ENCODE results near the gene DPP6.
"Not testable (repeated sequence)": the region's sequence is repeated elsewhere in the genome, so short reads cannot be mapped to it uniquely, and the experiment has no call there.

DNA sequence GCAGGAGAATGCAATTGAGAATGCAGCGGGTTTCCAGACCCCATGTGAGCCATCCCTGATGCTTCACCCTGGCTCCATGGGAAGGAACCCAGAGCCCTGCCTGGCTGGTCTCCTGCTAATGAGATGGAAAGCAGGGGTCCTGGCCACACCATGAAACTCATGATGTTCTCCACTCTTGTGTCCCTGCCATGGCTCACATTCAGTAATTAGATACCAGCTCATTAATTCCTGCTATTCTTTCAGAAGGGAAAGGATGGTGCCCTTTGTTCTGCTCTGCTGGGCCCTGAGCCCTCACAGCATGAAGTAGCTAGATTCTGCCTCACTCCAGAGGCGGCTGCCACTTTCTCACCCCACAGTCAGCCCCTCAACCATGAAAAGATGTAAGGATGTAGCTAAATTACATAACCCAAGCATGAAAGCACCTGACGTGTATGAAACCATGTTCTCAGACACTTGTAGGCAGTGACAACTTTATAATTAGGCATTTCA is 42.7 kb upstream of the DPP6 start:
- not testable (repeated sequence) for TF ChIP-seq POLR2A, CTCF (IDR thresholded peaks at IDR 0.05)
